Esophagus (tissue), 2 donors: ENCODE measurements around the gene NHEJ1. TPM values are rescaled to one million over a fixed set of nuclear protein-coding genes. Genes with fewer than 3 reads are reported as not detected.

Experiments
- H3K27ac ChIP-seq, 2 donors: one replicate each; pipeline ENCODE4 v1.5.1; 2013; ENCODE audit warnings: low read depth in 2 of 2, mild to moderate bottlenecking in 2 of 2, inconsistent platforms in 1 of 2, low read length in 1 of 2, moderate library complexity in 1 of 2
- H3K27me3 ChIP-seq, 2 donors: one replicate each; pipeline ENCODE4 v1.6.1; 2013; ENCODE audit warnings: low read length in 2 of 2, control low read depth in 1 of 2, mild to moderate bottlenecking in 1 of 2; ENCODE audit not compliant: insufficient read depth in 2 of 2, control insufficient read depth in 1 of 2
- H3K36me3 ChIP-seq, 2 donors: one replicate each; pipeline ENCODE4 v1.6.1; 2013; ENCODE audit warnings: low read length in 1 of 2; ENCODE audit not compliant: control insufficient read depth in 2 of 2, insufficient read depth in 2 of 2
- H3K4me1 ChIP-seq, 2 donors: one replicate each; pipeline ENCODE4 v1.6.1; 2013; ENCODE audit warnings: low read length in 1 of 2; ENCODE audit not compliant: control insufficient read depth in 2 of 2, insufficient read depth in 2 of 2
- H3K4me3 ChIP-seq, 2 donors: one replicate each; pipeline ENCODE4 v1.5.1; 2013; ENCODE audit warnings: low read length in 2 of 2, mild to moderate bottlenecking in 2 of 2, low read depth in 1 of 2, moderate library complexity in 1 of 2
- H3K9me3 ChIP-seq, 2 donors: one replicate each; pipeline ENCODE4 v1.6.1; 2013; ENCODE audit warnings: mild to moderate bottlenecking in 2 of 2, low read depth in 1 of 2, low read length in 1 of 2, moderate library complexity in 1 of 2; ENCODE audit not compliant: control insufficient read depth in 2 of 2, insufficient read depth in 1 of 2
- WGBS, 2 donors: extraction: QIAGEN DNeasy Blood & Tissue Kit; methylation state at CpG; one replicate each; pipeline ENCODE4 v1.1.7; 2013; 5-methylcytosine and 5-hydroxymethylcytosine counted together
- polyA plus RNA-seq, 2 donors: library from polyadenylated mRNA; stranded (reverse); fragments of 200-250 nt; gene quantifications; one replicate each; pipeline ENCODE4 v1.2.3, GENCODE V29; 2013
- donor health status: healthy with polysubstance abuse.
- donor health status: Bipolar disorder and iron deficiency.

NHEJ1 gene
- polyA plus RNA-seq, 2 donors, result 4.4 to 5.9 TPM

DNA sequence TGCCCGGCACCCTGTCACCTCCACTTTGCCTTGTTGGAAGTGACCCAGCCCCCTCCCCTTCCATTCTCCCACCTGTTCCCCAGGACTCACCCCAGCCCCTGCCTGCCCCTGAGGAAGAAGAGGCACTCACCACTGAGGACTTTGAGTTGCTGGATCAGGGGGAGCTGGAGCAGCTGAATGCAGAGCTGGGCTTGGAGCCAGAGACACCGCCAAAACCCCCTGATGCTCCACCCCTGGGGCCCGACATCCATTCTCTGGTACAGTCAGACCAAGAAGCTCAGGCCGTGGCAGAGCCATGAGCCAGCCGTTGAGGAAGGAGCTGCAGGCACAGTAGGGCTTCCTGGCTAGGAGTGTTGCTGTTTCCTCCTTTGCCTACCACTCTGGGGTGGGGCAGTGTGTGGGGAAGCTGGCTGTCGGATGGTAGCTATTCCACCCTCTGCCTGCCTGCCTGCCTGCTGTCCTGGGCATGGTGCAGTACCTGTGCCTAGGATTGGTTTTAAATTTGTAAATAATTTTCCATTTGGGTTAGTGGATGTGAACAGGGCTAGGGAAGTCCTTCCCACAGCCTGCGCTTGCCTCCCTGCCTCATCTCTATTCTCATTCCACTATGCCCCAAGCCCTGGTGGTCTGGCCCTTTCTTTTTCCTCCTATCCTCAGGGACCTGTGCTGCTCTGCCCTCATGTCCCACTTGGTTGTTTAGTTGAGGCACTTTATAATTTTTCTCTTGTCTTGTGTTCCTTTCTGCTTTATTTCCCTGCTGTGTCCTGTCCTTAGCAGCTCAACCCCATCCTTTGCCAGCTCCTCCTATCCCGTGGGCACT lies 21.9 kb upstream of the NHEJ1 start:
- Histone ChIP-seq H3K9me3 (no peaks in the 10 kb centered on the region), H3K36me3 (peaks cover 9 to 34% of the 10 kb centered on the region in 2 donors), H3K4me3 (no peak overlapping the region), H3K4me1 (peaks cover 0 to 5% of the 10 kb centered on the region in 2 donors), H3K27me3 (no peaks in the 10 kb centered on the region), H3K27ac (no peak overlapping the region)
- 64 to 79% methylated on average over 8 of the region's 8 CpGs for WGBS, 2 donors

DNA sequence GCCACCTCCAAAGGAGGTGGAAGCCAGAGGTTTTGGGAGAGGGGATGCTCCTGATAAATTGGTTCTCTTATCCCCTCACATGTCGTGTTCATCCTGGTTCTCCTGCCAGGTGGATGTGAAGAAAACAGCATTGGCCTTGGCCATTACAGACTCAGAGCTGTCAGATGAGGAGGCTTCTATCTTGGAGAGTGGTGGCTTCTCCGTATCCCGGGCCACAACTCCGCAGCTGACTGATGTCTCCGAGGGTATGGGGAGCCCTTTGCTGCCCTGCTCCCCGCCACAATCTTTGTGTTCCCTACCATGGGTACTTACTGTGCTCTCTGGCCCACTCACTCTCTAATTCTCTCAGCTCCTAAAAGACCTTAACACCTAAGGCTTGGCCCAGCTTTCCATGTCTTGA lies 20.9 kb upstream of the NHEJ1 start:
- no peaks in the 10 kb centered on the region for H3K27me3 ChIP-seq
- peaks cover 0 to 5% of the 10 kb centered on the region in 2 donors for H3K4me1 ChIP-seq
- H3K36me3 ChIP-seq, result peaks cover 9 to 34% of the 10 kb centered on the region in 2 donors
- H3K9me3 ChIP-seq, result no peaks in the 10 kb centered on the region
- WGBS, 2 donors, result 93% methylated on average over 6 of the region's 6 CpGs
- H3K27ac ChIP-seq, result no peak overlapping the region
- H3K4me3 ChIP-seq, result no peak overlapping the region

DNA sequence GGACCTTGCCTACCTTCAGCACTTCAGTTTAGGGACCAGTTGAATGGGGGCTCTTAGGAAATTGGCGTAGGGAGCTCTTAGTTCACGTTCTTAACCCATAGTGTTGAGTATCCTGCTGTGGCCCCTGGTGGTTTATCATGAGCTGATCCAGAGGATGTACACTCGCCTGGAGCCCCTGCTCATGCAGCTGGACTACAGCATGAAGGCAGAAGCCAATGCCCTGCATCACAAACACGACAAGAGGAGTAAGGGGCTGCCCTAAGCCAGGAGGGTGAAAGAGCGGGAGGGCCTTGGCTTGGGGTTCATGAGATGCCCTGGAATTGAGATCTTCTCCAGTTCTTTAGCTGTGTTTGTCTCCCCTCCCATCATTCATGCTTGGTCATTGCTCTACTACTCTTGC lies 20.3 kb upstream of the NHEJ1 start:
- Histone ChIP-seq H3K4me1 (peaks cover 0 to 5% of the 10 kb centered on the region in 2 donors), H3K27ac (no peak overlapping the region), H3K9me3 (no peaks in the 10 kb centered on the region), H3K4me3 (no peak overlapping the region), H3K27me3 (no peaks in the 10 kb centered on the region), H3K36me3 (peaks cover 9 to 34% of the 10 kb centered on the region in 2 donors)
- WGBS, 2 donors, result 87 to 91% methylated on average over 5 of the region's 5 CpGs

DNA sequence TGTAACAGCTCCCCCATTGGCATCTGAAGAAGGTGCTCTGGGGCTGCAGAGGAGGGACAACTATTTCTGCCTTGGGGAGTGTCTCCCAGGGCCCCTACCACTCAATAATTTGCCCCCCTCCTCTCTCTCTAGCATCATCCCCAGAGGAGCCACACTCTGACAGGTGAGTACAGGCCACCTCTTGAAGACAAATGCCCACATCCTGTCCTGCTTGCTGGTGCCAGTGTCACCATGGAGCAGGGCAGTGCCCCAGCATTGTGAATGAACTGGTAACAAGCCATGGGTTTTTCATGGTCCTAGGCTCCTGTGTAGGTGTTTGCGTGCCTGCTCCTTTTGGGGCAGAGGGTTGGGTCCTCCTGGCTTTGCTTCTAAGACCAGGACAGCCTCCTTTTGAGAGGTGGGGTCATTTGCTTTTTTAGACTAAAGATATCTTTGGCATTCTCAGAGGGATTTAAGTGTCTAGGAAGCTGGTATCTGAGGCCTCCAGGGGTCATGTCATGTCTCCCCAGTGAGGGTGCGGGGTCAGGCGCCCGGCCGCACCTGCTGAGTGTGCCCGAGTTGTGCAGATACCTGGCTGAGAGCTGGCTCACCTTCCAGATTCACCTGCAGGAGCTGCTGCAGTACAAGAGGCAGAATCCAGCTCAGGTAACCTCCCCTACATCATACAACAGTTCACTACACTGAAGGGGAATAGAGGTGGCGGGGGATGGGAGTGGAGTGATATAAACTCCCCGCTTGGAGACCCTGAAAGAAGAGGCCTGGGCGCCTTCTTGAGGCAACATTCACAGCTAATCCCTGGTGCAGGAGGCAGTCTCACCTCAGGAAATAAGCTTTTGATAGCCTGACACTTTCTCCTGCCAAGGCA lies 19.2 kb upstream of the NHEJ1 start:
- Histone ChIP-seq H3K27me3 (no peaks in the 10 kb centered on the region), H3K9me3 (no peaks in the 10 kb centered on the region), H3K4me3 (no peak overlapping the region), H3K36me3 (peaks cover 9 to 38% of the 10 kb centered on the region in 2 donors), H3K27ac (peak overlapping the region in 1 of 2 donors; percentile 3), H3K4me1 (peaks cover 0 to 8% of the 10 kb centered on the region in 2 donors)
- WGBS, 2 donors, result 94% methylated on average over 9 of the region's 9 CpGs

DNA sequence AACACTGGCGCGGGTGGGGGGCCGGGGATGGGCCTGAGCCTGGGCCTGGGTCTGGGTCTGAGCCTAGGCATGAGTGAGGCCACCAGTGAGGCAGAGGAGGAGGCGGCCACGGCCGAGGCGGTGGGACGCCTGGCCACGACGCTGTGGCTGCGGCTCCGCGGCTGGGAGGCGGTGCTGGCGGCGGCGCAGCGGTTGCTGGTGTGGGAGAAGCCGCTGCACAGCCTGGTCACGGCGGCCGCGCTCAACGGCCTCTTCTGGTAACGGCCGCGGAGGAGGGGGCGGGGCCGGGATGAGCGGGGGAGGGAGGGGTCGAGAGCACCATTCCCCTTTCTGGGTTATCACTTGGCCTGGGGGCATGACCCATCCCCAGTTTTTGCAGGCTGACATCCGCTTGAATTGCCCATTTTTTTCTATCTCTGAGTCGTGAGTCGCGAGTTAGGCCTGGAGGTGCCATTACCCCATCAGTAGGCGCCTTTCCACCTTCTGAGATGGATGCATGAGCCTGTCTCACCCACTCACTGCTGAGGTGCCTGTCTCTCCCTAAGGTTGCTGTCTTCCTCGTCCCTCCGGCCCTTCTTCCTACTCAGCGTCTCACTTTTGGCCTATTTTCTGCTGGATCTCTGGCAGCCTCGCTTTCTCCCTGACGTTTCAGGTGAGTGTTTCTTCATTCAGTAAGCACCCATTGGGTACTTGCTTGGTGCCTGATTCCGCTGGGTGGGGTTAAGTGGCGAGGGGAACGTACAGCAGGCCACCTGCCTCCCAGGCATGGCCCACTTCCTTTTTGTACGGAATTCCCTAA lies 18.0 kb upstream of the NHEJ1 start:
- 2% methylated on average over 45 of the region's 45 CpGs for WGBS, 2 donors
- Histone ChIP-seq H3K4me1 (peaks cover 0 to 8% of the 10 kb centered on the region in 2 donors), H3K9me3 (no peaks in the 10 kb centered on the region), H3K27me3 (no peaks in the 10 kb centered on the region), H3K4me3 (peak overlapping the region; percentile 80 to 99), H3K36me3 (peaks cover 9 to 41% of the 10 kb centered on the region in 2 donors), H3K27ac (peak overlapping the region; percentile 99)

DNA sequence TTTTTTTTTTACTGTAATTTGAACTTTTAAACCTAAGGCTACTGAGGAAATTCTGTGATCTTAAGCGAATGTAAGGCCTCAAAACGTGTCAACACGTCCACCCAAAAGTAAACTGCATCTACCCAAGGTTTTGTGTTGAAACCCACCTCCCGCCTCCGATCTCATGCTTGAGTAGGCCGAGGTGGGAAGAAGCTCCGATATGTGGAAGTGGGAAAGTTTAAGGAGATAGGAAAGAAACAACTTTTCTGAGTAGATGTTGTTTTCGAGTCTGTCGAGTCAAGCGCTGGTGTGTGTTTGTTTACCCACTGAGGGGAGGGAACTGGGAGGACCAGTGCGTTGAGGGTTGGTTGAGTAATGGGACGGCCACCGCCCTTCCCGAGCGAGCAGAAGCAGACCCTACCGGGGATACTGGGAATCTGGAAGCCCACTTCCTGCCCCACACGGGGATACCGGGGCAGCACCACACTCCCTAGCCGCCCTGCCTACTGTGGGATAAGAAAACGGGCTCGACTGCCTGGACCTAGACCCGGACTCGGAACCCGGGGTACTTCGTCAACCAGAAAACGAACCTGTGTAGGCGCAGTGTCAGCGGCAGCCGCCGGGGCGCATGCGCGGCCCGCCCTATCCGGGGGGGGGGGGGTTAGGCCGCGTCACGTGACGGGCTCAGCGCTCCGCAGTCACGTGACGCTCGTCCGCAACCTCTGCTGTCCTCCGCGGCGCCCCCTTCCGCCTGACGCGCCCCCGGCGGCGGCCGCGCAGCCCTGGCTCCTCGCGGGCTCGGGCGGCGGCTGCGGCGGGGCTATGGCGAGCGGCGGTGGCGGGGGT lies 17.1 kb upstream of the NHEJ1 start, which contains the start of gene RETREG2:
Gene RETREG2, plus strand, starts transcription at position 724 of the 825 bp plus-strand sequence. Its CDS starts 78 bp downstream, at position 802.
- Histone ChIP-seq H3K4me1 (peaks cover 0 to 8% of the 10 kb centered on the region in 2 donors), H3K36me3 (peaks cover 5 to 39% of the 10 kb centered on the region in 2 donors), H3K27ac (peak within 1 kb of the TSS; percentile 99), H3K27me3 (no peaks in the 10 kb centered on the region), H3K9me3 (no peaks in the 10 kb centered on the region), H3K4me3 (peak within 1 kb of the TSS; percentile 80 to 99)
- 0% methylated on average over 53 to 67 of the region's 67 CpGs for WGBS, 2 donors

DNA sequence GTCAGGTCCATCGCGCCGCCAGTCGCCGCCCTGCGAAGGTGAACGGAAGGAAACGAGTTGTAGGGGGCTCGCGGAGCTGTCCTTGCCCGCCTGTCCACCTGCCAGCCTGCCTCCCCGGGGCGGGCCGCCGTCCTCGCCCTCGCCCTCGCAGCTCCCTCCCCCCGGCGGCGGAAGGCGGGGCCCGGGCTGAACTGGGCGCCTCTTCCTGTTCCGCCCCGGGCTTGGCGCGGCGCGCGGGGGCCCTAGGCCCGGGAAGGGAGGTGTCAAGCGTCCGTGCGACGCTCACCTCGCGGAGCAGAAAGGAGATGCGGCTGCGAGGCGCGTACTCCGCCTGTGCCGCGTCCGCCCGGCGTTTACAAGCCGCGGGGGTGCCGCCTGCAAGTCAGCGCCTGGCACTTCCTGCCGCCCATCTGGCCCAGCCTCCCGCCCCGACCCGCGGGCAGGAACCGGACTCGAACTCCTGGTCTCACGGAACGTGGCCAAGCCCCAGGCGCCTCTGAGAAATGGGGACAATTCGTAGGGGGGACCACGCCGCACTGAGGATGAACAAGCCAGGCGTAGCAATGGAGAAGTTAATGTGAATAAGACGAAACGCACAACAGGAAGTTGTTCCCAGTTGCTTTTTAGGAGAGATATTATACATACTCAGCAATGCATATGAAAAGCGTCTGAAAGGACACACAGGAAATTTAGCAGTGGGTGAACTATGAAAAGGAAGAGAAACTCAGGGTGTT lies 16.4 kb upstream of the NHEJ1 start, which contains the start of gene CNPPD1:
Gene CNPPD1, minus strand, starts transcription at position 108 of the 734 bp plus-strand sequence. Its CDS starts 97 bp downstream, at position 11.
- Histone ChIP-seq H3K4me3 (peak within 1 kb of the TSS; percentile 80 to 99), H3K36me3 (peaks cover 5 to 37% of the 10 kb centered on the region in 2 donors), H3K9me3 (no peaks in the 10 kb centered on the region), H3K27me3 (no peaks in the 10 kb centered on the region), H3K27ac (peak within 1 kb of the TSS; percentile 99), H3K4me1 (peaks cover 0 to 8% of the 10 kb centered on the region in 2 donors)
- 0% methylated on average over 42 to 69 of the region's 69 CpGs for WGBS, 2 donors
